A549 (cell line): ENCODE measurements around the gene TXNRD2.

Source experiments
- BHLHE40 ChIP-seq: IDR thresholded peaks from 2 replicates; pipeline ENCODE4 v1.6.1; 2012; ENCODE audit warnings: low read depth, low read length, inconsistent platforms
- JUNB ChIP-seq: fragments of >200 bp; sonication (Bioruptor Twin); formaldehyde crosslinking; IDR thresholded peaks from 2 replicates; pipeline ENCODE4 v1.6.1; 2016
- PHF8 ChIP-seq: fragments of 200-600 bp; sonication (generic); IDR thresholded peaks from 2 replicates; pipeline ENCODE4 v1.6.1; 2016; ENCODE audit warnings: low read depth, mild to moderate bottlenecking, antibody characterized with exemption, moderate library complexity, borderline replicate concordance
- POLR2AphosphoS2 ChIP-seq: conservative IDR thresholded peaks from 2 replicates; pipeline ENCODE4 v1.6.1; 2012; ENCODE audit warnings: low read length, improper control_type of control experiment, inconsistent platforms
- RCOR1 ChIP-seq: fragments of 150-350 bp; IDR thresholded peaks from 2 replicates; pipeline ENCODE4 v1.6.1; 2014; ENCODE audit warnings: antibody characterized with exemption, low read length, low read depth
- SREBF2 ChIP-seq: fragments of 450-650 bp; IDR thresholded peaks from 2 replicates; pipeline ENCODE4 v1.6.1; 2014; ENCODE audit warnings: mild to moderate bottlenecking, moderate library complexity
- TF ChIP-seq, protein P1 (sequence below): fragments of >200 bp; sonication (Bioruptor Twin); formaldehyde crosslinking; IDR thresholded peaks from 3 replicates; pipeline ENCODE4 v1.5.1; 2016
- TF ChIP-seq, protein P2 (sequence below): fragments of 150-350 bp; IDR thresholded peaks from 2 replicates; pipeline ENCODE4 v1.6.1; 2014; ENCODE audit warnings: low read depth, mild to moderate bottlenecking, low read length
- TF ChIP-seq, protein P3 (sequence below): fragments of 200-600 bp; sonication (generic); IDR thresholded peaks from 2 replicates; pipeline ENCODE4 v1.6.1; 2016; ENCODE audit warnings: antibody characterized with exemption, mild to moderate bottlenecking, moderate library complexity

DNA sequence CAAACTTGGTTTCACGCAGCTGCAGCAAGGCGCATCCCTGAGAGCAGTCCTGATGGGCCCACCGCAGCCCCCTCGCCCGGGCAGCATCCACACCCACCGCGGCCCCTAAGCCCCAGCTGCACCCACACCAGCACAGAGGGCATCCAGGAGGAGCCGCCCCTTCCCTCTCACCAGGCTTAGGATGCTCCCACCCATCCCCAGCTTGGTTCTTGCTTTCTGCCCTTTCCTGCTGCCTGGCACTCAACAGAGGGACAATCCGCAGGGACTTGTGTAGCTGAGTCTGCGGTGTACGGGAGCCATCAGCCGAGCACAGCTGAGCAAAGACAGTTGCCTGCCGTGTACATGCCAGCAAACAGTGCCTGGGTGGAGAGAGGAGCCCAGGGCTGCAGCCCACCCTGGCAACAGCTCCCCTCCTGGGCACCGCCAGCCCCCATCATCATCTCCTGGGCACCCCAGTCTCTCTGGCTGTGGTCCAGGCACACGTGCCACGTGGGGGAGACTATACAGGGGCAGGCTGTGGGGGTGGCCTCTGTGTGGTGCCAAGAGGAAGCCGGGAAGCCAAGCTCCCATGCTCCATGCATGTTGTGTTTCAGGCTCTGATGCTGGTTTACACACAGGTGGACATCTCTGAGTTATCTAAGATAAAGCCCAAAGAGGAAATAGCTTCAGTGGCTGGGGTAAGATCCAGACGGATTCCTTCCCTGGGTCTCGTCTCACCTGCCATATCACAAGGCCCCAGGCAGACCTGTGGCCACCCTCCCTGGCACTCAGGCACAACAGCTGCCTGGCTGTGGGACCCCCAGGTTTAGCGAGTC is 50.9 kb downstream of the TXNRD2 start:
- TF ChIP-seq, protein P1, sequence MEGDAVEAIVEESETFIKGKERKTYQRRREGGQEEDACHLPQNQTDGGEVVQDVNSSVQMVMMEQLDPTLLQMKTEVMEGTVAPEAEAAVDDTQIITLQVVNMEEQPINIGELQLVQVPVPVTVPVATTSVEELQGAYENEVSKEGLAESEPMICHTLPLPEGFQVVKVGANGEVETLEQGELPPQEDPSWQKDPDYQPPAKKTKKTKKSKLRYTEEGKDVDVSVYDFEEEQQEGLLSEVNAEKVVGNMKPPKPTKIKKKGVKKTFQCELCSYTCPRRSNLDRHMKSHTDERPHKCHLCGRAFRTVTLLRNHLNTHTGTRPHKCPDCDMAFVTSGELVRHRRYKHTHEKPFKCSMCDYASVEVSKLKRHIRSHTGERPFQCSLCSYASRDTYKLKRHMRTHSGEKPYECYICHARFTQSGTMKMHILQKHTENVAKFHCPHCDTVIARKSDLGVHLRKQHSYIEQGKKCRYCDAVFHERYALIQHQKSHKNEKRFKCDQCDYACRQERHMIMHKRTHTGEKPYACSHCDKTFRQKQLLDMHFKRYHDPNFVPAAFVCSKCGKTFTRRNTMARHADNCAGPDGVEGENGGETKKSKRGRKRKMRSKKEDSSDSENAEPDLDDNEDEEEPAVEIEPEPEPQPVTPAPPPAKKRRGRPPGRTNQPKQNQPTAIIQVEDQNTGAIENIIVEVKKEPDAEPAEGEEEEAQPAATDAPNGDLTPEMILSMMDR: no peak
- TF ChIP-seq, protein P2, sequence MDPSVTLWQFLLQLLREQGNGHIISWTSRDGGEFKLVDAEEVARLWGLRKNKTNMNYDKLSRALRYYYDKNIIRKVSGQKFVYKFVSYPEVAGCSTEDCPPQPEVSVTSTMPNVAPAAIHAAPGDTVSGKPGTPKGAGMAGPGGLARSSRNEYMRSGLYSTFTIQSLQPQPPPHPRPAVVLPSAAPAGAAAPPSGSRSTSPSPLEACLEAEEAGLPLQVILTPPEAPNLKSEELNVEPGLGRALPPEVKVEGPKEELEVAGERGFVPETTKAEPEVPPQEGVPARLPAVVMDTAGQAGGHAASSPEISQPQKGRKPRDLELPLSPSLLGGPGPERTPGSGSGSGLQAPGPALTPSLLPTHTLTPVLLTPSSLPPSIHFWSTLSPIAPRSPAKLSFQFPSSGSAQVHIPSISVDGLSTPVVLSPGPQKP: no peak
- TF ChIP-seq, protein P3, sequence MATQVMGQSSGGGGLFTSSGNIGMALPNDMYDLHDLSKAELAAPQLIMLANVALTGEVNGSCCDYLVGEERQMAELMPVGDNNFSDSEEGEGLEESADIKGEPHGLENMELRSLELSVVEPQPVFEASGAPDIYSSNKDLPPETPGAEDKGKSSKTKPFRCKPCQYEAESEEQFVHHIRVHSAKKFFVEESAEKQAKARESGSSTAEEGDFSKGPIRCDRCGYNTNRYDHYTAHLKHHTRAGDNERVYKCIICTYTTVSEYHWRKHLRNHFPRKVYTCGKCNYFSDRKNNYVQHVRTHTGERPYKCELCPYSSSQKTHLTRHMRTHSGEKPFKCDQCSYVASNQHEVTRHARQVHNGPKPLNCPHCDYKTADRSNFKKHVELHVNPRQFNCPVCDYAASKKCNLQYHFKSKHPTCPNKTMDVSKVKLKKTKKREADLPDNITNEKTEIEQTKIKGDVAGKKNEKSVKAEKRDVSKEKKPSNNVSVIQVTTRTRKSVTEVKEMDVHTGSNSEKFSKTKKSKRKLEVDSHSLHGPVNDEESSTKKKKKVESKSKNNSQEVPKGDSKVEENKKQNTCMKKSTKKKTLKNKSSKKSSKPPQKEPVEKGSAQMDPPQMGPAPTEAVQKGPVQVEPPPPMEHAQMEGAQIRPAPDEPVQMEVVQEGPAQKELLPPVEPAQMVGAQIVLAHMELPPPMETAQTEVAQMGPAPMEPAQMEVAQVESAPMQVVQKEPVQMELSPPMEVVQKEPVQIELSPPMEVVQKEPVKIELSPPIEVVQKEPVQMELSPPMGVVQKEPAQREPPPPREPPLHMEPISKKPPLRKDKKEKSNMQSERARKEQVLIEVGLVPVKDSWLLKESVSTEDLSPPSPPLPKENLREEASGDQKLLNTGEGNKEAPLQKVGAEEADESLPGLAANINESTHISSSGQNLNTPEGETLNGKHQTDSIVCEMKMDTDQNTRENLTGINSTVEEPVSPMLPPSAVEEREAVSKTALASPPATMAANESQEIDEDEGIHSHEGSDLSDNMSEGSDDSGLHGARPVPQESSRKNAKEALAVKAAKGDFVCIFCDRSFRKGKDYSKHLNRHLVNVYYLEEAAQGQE: no peak
- TF ChIP-seq PHF8 (no peak), RCOR1 (no peak), POLR2AphosphoS2 (no peak), JUNB (no peak), BHLHE40 (no peak), SREBF2 (no peak)
